GM20000 (cell line): ENCODE results near the gene DGKQ.

Source experiments
- DNase-seq: peaks from one replicate; pipeline ENCODE4 v3.0.0; 2012; ENCODE audit warnings: low spot score
- TF ChIP-seq, protein P1 (sequence below): IDR thresholded peaks from 2 replicates; pipeline ENCODE4 v1.5.1; 2012; ENCODE audit warnings: mild to moderate bottlenecking, control low read depth; ENCODE audit errors: extremely low read depth, missing control alignments

Gene DGKQ

DNA sequence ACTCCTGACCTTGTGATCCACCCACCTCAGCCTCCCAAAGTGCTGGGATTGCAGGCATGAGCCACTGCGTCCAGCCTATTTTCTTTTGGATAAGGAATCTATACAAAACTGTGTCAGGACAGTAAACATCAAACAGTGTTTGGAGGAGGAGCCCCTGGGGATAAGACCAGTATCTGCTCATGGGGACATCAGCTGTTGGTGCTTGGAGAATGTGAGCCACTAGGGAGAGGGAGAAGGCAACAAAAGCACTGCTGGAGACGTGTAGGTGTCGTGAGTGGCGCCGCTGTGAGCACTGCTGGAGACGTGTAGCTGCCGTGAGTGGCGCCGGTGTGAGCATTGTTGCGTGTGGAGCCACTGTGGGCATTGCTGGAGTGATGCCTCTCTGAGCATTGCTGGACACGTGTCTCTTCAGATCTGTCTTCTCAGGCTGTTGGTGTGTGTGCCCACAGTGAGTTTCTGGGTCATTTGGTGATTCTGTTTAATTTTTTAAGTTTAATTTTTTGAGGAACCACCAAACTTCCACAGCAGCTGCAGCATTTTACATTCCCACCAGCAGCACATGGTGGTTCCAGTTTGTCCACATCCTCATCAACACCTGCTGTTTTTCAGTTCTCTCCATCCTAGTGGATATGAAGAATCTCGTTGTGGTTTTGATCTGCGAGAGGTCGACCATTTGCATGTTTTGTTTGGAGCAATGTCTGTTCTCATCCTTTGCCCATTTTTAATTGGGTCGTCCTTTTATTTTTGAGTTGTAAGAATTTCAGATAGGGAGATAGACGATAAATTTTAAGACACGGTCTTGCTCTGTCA lies 19.0 kb downstream of the DGKQ start:
- DNase-seq = no peak

DNA sequence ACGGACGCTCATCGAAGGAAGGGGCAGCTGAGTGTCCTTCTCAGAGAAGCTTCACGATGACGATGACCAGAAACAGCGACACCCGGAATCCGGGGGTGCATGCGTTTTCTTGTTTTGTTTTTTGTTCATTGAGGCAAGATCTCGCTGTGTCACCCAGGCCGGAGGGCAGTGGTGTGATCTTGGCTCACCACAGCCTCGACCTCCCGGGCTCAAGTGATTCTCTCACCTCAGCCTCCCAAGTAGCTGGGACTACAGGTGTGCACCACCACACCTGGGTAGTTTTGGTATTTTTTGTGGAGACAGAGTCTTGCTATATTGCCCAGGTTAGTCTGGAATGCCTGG lies 19.8 kb downstream of the DGKQ start:
- TF ChIP-seq, protein P1, sequence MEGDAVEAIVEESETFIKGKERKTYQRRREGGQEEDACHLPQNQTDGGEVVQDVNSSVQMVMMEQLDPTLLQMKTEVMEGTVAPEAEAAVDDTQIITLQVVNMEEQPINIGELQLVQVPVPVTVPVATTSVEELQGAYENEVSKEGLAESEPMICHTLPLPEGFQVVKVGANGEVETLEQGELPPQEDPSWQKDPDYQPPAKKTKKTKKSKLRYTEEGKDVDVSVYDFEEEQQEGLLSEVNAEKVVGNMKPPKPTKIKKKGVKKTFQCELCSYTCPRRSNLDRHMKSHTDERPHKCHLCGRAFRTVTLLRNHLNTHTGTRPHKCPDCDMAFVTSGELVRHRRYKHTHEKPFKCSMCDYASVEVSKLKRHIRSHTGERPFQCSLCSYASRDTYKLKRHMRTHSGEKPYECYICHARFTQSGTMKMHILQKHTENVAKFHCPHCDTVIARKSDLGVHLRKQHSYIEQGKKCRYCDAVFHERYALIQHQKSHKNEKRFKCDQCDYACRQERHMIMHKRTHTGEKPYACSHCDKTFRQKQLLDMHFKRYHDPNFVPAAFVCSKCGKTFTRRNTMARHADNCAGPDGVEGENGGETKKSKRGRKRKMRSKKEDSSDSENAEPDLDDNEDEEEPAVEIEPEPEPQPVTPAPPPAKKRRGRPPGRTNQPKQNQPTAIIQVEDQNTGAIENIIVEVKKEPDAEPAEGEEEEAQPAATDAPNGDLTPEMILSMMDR = no peak
- DNase-seq = no peak

More for the DNA sequence above, 19.0 kb downstream of the DGKQ start:
- TF ChIP-seq, protein P1 = no peak

DNA sequence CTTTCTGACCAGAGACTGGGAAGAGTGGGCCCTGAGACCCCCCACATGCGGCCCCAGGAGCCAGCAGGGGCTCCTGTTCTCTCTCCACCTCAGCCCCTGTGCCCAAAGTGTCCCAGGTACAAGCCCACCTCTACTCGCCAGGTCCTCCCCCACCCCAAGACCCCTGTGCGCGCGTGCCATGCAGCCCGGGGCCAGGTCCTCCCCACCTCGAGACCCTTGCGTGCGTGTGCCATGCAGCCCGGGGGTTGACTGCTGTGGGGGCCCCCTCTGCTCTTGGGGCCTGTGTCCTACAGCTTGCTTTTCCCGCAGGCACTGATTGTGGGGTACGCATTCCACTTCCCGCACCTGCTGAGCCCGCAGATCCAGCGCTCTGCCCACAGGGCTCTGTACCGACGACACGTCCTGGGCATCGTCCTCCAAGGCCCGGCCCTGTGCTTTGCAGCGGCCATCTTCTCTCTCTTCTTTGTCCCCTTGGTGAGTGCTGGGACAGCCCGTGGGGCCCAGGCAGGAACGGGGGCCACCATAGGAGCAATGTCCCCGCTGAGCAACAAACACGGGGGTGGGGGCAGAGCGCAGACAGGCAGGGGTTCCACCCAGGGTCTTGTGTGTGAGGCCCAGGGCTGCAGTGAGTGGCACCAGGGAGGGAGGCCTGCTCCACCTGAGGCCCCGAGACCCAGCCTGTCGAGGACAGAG lies 20.3 kb downstream of the DGKQ start:
- DNase-seq = no peak
- TF ChIP-seq, protein P1 = no peak

DNA sequence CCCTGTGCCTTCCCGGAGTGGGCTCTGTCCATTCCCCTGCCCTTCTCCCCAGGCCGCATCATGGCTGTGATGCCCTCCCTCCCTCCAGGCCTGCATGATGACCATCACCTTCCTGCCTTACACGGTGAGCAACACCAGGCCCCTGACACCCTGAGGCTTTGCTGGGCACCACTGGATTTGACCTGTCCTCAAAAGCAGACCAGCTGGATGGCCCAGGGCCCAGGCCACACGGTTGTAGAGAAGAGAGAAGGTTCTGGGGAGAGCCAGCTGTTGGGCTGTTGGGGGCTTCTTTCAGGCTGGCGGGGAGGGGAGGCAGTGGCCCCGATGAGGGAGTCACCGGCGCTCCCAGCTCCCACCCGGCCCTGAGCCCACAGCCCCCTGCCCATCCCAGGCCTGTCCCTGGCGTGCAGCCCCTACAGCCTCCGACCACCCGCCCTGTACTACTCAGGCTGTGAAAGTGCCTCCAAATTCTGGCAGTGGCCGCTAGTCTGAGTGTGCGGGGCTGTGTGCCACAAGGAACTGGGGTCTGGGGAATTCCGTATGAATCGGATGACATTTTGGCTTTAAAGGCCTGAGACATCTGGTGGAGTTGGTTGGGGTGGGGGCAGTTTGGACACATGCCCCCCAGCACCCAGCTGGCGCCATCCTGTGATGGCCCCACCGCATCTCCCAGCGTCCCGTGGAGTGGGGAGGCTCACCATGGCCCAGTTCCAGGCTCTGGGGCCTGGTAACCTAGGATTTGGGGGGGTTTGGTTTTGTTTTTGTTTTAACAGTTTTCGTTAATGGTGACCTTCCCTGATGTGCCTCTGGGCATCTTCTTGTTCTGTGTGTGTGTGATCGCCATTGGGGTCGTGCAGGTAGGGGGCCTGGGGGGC lies 21.5 kb downstream of the DGKQ start:
- no peak for DNase-seq
- TF ChIP-seq, protein P1 = no peak

DNA sequence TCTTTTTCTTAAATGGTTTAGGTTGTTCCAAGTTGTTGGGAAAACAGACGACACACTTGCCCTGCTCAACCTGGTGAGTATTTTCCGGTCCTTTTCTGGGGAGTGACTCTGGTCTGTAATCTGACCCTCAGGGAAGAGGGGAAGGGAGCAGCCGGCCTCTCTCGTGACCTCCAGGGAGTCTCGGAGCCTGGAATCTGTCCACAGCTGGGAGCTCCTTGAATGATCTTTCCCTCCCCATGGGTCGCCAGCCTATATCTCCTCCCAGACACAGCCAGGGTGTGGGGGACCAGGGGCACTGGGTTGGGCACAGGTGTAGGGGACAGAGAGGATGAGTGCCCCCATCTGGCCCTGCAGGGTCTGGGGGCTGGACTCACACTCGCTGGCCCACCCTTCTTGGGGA lies 22.2 kb downstream of the DGKQ start:
- TF ChIP-seq, protein P1 = no peak
- no peak for DNase-seq

DNA sequence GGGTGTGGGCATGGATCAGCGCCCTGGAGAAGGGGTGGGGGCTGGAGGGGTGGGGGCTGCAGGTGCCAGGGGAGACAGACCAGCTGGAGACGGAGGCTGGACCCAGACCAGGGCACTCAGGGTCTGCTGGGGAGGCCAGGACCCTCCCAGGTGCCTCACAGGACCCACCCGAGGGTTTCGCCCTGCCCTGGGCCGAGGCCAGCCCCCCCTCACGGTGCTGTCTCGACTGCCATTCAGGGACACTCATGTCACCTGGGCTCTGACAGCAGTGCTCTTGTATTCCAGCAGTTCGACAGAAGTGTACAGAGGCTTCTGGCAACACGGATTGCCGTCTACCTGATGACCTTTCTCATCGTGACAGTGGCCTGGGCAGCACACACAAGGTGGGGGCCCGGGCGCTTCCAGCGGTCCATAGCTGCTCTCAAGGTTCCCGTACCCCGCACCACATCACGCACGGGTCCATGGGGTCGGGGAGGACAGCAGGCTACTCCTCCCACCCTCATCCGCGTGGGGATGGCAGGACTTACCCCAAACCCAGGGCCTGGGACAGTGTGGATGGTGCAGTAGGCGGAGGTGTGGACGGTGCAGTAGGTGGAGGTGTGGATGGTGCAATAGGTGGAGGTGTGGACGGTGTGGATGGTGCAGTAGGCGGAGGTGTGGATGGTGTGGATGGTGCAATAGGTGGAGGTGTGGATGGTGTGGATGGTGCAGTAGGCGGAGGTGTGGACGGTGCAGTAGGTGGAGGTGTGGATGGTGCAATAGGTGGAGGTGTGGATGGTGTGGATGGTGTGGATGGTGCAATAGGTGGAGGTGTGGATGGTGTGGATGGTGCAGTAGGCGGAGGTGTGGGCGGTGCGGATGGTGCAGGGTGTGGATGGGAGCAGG lies 23.0 kb downstream of the DGKQ start:
- TF ChIP-seq, protein P1 = no peak
- no peak for DNase-seq
